HG03108 (cell line): ENCODE data around the gene NFKBIE.
"Not testable (repeated sequence)": the region's sequence is repeated elsewhere in the genome, so short reads cannot be mapped to it uniquely, and the experiment has no call there.

Source experiments
- ATAC-seq: cut with Tn5 transposase; IDR thresholded peaks from one replicate; pipeline ENCODE4 v1.9.1; 2021; ENCODE audit warnings: moderate library complexity; ENCODE audit not compliant: unreplicated experiment

NFKBIE gene

GRCh38 chr6:44247338-44248302, 17.7 kb downstream of the NFKBIE start:
- peak; percentile 29 for ATAC-seq

GRCh38 chr6:44246663-44247337, 18.6 kb downstream of the NFKBIE start, which contains the start of gene HSP90AB1:
Gene HSP90AB1 (plus strand): TSS chr6:44247101. CDS start chr6:44248630, 1,529 bp downstream.
- peak; percentile 57 for ATAC-seq

- ATAC-seq: peak; percentile 43
These were observed 19.3 kb downstream of the NFKBIE start for GRCh38 chr6:44245912-44246662.

GRCh38 chr6:44245391-44245911, 19.9 kb downstream of the NFKBIE start:
- ATAC-seq: no peak

GRCh38 chr6:44243345-44243744, 22.0 kb downstream of the NFKBIE start:
- no peak for ATAC-seq

GRCh38 chr6:44238687-44239350, 26.5 kb downstream of the NFKBIE start:
- ATAC-seq: no peak

- ATAC-seq: peak; percentile 67
These were observed 27.4 kb downstream of the NFKBIE start for GRCh38 chr6:44237813-44238433.

- peak; percentile 58 for ATAC-seq
These were observed 28.1 kb downstream of the NFKBIE start for GRCh38 chr6:44237021-44237812.

GRCh38 chr6:44235891-44236516, 29.3 kb downstream of the NFKBIE start:
- ATAC-seq: no peak

GRCh38 chr6:44235269-44235668, 30.1 kb downstream of the NFKBIE start:
- no peak for ATAC-seq

GRCh38 chr6:44234101-44235025, 31.0 kb downstream of the NFKBIE start:
- no peak for ATAC-seq

- no peak for ATAC-seq
These were observed 31.7 kb downstream of the NFKBIE start for GRCh38 chr6:44233567-44234100.

- no peak for ATAC-seq
These were observed 32.4 kb downstream of the NFKBIE start for GRCh38 chr6:44232676-44233566.

GRCh38 chr6:44231426-44231825, 33.9 kb downstream of the NFKBIE start:
- ATAC-seq: not testable (repeated sequence)

GRCh38 chr6:44230034-44230675, 35.2 kb downstream of the NFKBIE start:
- no peak for ATAC-seq
